ENCODE data around the gene IL10RA.

The IL10RA gene

GRCh38 chr11:118008271-118008911 lies 22.2 kb downstream of the IL10RA start:
- DNase-seq = no peak

GRCh38 chr11:118009864-118010737 lies 23.9 kb downstream of the IL10RA start:
- no peak for DNase-seq

GRCh38 chr11:118010738-118011461 lies 24.7 kb downstream of the IL10RA start:
- no peak for DNase-seq

- DNase-seq = peak; percentile 10
Observed at GRCh38 chr11:118012083-118012669, 26.0 kb downstream of the IL10RA start.

- DNase-seq = no peak
Observed at GRCh38 chr11:118014022-118014421, 27.8 kb downstream of the IL10RA start.

- no peak for DNase-seq
Observed at GRCh38 chr11:118015385-118015841, 29.2 kb downstream of the IL10RA start.

GRCh38 chr11:118016104-118016503 lies 29.9 kb downstream of the IL10RA start:
- no peak for DNase-seq

- DNase-seq = no peak
Observed at GRCh38 chr11:118017111-118017510, 30.9 kb downstream of the IL10RA start.

GRCh38 chr11:118017631-118018315 lies 31.6 kb downstream of the IL10RA start:
- DNase-seq = no peak

- DNase-seq = no peak
Observed at GRCh38 chr11:118018401-118018800, 32.2 kb downstream of the IL10RA start.

GRCh38 chr11:118021146-118021545 lies 35.0 kb downstream of the IL10RA start:
- DNase-seq = no peak

- DNase-seq = no peak
Observed at GRCh38 chr11:118027694-118028093, 41.5 kb downstream of the IL10RA start.

GRCh38 chr11:118028626-118029025 lies 42.4 kb downstream of the IL10RA start:
- DNase-seq = no peak

- DNase-seq = no peak
Observed at GRCh38 chr11:118033443-118033842, 47.2 kb downstream of the IL10RA start.

GRCh38 chr11:118042141-118042540 lies 55.9 kb downstream of the IL10RA start:
- no peak for DNase-seq

GRCh38 chr11:118042796-118043195 lies 56.6 kb downstream of the IL10RA start:
- no peak for DNase-seq

- DNase-seq = peak; percentile 30
Observed at GRCh38 chr11:118045191-118045590, 59.0 kb downstream of the IL10RA start.

GRCh38 chr11:118046051-118046963 lies 60.1 kb downstream of the IL10RA start:
- peak; percentile 72 for DNase-seq

GRCh38 chr11:118046964-118047700 lies 60.9 kb downstream of the IL10RA start:
- DNase-seq = no peak

- DNase-seq = no peak
Observed at GRCh38 chr11:118047749-118048148, 61.6 kb downstream of the IL10RA start.

Data from NCI-H2171 treated with DMSO at 0.1 percent for 48 hours (cell line).